Measurements from ENCODE around the gene POLR2L.

- TF ChIP-seq POLR2AphosphoS5 (IDR thresholded peaks at IDR 0.05) (no peak), CTCF (IDR thresholded peaks at IDR 0.05) (no peak), POLR2A (IDR thresholded peaks at IDR 0.05) (no peak)
Measured at GRCh38 chr11:813456-814096, 28.8 kb downstream of the POLR2L start.
